GM10248 (cell line): ENCODE results near the gene GLB1L.
A peak's percentile ranks its signal among the peaks of the same experiment; 100 is the strongest.

Experiments used
- CTCF ChIA-PET: fragments of 300-600 bp; sonication (Branson Sonifier 250); formaldehyde crosslinking; extraction: SDS; loops from one replicate; lab custom pipeline; 2021; ENCODE audit warnings: antibody characterized with exemption; lab: Yijun Ruan, JAX
- POLR2A ChIA-PET: fragments of 350-650 bp; sonication (Branson Sonifier 250); formaldehyde crosslinking; extraction: SDS; loops from one replicate; lab custom pipeline; 2020; ENCODE audit warnings: antibody characterized with exemption; lab: Yijun Ruan, JAX
- DNase-seq: peaks from one replicate; pipeline ENCODE4 v3.0.0; 2012; ENCODE audit errors: extremely low spot score
- TF ChIP-seq, protein P1 (sequence below): IDR thresholded peaks from 2 replicates; pipeline ENCODE4 v1.5.1; 2012; ENCODE audit warnings: mild to moderate bottlenecking, low read depth; ENCODE audit errors: extremely low read depth, missing control alignments, control extremely low read depth

GLB1L gene

DNA sequence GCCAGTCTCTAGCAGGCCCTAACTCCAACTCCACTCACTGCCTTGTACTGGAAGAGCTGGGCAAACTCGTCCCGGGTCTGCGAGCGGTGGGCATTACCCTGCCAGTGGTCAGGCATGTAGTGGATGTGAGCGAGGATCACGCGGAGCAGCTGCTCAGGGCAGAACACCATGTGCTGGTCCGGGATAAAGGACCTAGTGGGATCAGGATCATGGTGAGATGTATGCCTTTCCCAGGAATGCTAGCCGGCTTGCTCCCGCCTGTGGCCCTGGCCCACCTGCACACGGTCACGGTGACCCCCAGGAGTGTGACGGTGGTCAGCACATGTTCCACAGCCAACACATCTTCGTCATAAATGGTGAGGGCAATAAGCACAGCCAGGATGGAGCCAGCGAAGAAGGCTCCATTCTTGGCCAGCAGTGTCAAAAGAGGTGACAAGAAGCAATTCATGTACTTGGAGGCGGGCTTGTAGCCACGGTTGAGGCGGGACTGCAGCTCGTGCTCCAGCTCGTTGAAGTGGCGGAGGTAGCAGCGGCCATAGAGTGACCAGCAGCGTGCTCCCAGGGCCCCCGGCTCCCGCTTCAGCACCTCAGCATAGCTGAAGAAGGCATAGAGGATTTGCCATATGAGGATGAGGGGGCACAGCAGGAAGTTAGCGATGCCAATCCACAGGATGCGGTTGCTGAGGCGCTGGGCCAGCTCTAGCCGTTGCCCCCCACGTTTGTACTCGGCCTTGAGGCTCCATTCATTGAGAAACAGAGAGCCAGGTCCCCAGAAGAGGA, 21.2 kb downstream of the GLB1L start:
- DNase-seq: no peak
- TF ChIP-seq, protein P1, sequence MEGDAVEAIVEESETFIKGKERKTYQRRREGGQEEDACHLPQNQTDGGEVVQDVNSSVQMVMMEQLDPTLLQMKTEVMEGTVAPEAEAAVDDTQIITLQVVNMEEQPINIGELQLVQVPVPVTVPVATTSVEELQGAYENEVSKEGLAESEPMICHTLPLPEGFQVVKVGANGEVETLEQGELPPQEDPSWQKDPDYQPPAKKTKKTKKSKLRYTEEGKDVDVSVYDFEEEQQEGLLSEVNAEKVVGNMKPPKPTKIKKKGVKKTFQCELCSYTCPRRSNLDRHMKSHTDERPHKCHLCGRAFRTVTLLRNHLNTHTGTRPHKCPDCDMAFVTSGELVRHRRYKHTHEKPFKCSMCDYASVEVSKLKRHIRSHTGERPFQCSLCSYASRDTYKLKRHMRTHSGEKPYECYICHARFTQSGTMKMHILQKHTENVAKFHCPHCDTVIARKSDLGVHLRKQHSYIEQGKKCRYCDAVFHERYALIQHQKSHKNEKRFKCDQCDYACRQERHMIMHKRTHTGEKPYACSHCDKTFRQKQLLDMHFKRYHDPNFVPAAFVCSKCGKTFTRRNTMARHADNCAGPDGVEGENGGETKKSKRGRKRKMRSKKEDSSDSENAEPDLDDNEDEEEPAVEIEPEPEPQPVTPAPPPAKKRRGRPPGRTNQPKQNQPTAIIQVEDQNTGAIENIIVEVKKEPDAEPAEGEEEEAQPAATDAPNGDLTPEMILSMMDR: no peak
- CTCF ChIA-PET: interaction anchor here (1.2 to 1.4 kb wide), 2 partner anchors 52 to 71 kb away, joined by 3 read pairs; no protein-coding TSS in a partner anchor
- POLR2A ChIA-PET: no interaction called here

DNA sequence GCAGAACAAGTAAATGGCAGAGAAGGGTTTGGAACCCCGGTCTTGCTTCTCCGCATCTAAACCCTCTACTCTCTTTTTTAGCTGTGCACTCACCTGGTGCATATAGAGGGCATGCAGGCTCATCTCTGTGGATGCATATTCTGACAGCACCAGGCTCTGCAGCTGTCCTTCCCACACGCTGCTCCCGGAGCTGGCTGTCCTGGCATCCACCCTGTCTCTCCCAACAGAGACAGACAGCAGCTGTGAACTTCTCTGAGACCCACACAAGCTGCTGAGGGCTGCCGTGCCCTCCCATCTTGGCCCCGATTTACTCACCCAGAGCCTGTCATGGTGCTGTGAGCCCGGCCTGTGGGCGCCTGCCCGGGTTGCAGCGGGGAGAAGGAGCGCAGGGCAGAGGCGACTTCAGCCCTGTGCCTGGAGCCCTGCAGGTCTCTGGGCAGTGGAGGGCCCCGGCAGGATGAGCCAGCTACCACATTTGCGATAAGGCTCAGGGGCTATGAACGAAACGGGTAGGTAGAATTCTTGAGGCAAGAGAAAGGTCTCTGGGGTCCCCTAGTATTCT, 23.2 kb downstream of the GLB1L start:
- ChIA-PET CTCF (interaction anchor here (0.6 to 1.2 kb wide), 4 partner anchors 13 to 73 kb away, joined by 3 to 5 read pairs (median 4); no protein-coding TSS in a partner anchor), POLR2A (no interaction called here)
- DNase-seq: no peak
- TF ChIP-seq, protein P1: no peak

- TF ChIP-seq, protein P1: no peak
- DNase-seq: no peak
- CTCF ChIA-PET: interaction anchor here (0.9 to 1.2 kb wide), 3 partner anchors 9 to 74 kb away, joined by 3 read pairs; partner anchors contain the start of gene ANKZF1
- POLR2A ChIA-PET: no interaction called here
Observed at GRCh38 chr2:219220652-219221402, 24.4 kb downstream of the GLB1L start.

DNA sequence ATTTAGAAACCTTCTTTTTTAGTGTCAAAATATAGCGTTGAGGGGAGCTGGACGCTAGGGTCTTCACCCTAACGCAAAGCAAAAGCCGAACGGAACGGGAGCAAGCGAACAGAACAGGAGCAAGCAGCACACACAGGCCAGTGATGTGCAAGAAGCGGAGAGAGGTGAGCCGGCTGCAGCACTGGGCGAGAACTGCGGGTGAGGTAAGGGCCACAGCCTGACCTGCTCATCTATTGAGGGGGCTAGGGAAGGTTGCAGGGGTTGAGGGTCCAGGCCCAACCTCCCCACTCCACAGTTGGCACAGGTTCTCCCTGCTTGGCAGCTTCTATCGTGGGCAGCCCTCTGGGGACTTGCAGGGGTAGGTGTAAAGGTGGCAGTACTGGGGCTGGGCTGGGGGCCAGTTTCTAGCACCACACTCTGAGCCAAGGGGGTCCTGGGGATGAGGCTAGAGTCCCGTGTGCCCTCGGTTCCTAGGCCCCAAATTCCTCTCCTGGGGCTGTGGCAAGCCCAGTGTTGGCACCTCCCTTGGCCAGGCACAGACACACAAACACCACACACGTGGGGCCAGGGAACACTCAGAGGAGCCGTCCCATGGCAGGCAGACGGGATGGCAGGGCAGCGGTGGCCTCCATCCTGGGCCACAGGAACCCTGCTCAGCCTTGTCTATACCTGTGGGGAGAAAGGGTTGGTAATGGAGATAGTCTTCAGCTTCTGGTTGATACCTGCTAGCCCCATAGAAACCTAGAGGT, 25.3 kb downstream of the GLB1L start:
- CTCF ChIA-PET: interaction anchor here (0.9 to 1.8 kb wide), 5 partner anchors 10 to 75 kb away, joined by 3 to 6 read pairs (median 3); partner anchors contain the start of gene ANKZF1
- no peak for DNase-seq
- POLR2A ChIA-PET: no interaction called here
- TF ChIP-seq, protein P1: no peak

DNA sequence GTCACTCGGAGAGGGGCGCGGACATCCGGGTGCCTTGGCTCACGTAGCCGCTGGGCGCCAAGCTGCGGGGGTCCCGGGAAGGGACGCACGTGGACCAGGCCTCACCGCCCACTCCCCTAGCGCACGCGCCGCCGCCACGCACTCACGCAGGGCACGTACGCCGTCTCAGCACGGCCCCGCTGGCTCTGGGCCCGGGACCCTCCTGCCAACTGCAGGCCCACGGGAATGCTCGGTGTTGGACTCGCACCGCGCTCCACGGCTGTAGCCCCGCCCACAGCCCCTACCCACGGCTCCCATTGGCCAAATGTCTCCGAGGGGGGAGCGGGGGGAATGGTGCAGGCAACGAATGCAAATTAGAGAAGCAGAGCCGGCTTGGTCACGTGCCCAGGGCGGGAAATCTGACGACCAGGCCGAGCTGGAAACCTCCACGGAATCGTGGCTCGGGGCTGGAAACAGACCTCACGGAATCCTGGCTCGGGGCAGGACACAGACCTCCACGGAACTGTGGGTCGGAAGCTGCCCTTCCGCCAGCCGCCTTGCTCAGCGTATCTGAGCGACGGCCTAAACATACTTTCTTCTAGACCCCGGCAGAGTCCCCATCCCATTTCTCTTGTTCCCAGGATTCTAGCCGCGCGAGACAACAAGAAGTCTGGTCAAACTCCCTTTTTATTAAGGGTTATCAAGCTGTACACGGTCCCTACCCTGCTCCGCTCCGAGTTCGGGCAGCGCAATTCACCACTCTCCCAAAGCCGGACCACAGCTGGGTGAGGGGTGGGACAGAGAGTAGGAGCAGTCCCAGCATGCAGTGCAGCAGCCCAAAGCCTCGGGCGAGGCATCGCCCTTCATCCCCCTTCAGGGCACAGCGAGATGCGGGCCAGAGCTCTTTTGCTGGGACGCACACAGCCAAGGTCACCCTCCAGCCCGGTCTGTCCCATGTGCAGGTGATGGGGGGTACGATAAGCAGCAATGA, 26.2 kb downstream of the GLB1L start, which contains the start of gene ABCB6:
TSS of gene ABCB6 (minus strand) at position 227 of the 970 bp plus-strand sequence. CDS start 285 bp downstream, outside the sequence.
- CTCF ChIA-PET: interaction anchor here (0.6 to 1.8 kb wide), 6 partner anchors 19 to 76 kb away, joined by 3 to 6 read pairs (median 4); partner anchors contain the start of gene DNAJB2
- POLR2A ChIA-PET: interaction anchor here (0.6 to 0.8 kb wide), 3 partner anchors 36 to 47 kb away, joined by 3 to 4 read pairs (median 3); no protein-coding TSS in a partner anchor
- TF ChIP-seq, protein P1: no peak
- DNase-seq: peak; percentile 93
